GM12873 (cell line): ENCODE measurements around the gene PRDM10.

Experiments used
- TF ChIP-seq, protein P1 (sequence below): IDR thresholded peaks from 2 replicates; pipeline ENCODE4 v1.5.1; 2012; ENCODE audit warnings: low read depth, mild to moderate bottlenecking, moderate library complexity, low read length, control low read depth; ENCODE audit not compliant: insufficient read depth; ENCODE audit errors: missing control alignments

Gene PRDM10

DNA sequence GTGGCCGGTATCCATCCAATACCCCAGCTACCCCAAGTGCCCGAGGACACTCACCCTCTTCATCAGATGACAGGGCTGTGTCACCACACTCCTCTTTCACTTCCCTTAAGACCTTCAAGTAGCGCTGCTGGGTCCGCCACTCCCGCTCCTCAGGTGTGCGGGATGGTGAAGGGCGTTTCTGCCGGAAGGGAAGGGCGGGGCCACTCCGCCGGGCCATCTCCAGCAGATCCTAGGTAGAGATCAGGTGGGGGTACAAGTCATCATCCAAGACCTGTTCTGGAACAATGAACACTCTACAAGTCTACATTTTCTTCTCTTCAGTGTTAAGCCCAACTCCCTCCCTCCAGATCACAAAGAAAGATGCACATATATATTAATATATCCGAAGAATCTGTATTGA lies 117.3 kb downstream of the PRDM10 start:
- TF ChIP-seq, protein P1, sequence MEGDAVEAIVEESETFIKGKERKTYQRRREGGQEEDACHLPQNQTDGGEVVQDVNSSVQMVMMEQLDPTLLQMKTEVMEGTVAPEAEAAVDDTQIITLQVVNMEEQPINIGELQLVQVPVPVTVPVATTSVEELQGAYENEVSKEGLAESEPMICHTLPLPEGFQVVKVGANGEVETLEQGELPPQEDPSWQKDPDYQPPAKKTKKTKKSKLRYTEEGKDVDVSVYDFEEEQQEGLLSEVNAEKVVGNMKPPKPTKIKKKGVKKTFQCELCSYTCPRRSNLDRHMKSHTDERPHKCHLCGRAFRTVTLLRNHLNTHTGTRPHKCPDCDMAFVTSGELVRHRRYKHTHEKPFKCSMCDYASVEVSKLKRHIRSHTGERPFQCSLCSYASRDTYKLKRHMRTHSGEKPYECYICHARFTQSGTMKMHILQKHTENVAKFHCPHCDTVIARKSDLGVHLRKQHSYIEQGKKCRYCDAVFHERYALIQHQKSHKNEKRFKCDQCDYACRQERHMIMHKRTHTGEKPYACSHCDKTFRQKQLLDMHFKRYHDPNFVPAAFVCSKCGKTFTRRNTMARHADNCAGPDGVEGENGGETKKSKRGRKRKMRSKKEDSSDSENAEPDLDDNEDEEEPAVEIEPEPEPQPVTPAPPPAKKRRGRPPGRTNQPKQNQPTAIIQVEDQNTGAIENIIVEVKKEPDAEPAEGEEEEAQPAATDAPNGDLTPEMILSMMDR, result no peak

DNA sequence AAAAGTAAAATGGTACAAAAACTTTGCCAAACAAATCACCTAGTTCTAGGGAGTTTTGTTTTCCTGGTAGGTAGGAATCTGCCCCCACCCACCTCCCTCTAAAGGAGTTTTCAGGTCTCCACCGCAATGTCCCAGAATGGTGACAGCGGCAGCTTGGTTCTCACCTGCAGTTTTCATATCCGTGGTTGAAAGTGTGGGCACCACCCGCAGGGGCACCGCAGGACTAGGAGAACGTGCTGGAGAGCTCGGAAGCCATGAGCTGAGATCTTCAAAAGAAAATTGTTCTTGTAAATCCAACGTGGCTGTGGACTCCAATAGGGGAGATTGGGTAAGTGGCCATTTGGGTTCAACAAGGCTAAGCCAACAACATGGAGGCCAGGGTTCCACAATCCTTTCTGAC lies 118.1 kb downstream of the PRDM10 start:
- TF ChIP-seq, protein P1, result no peak

DNA sequence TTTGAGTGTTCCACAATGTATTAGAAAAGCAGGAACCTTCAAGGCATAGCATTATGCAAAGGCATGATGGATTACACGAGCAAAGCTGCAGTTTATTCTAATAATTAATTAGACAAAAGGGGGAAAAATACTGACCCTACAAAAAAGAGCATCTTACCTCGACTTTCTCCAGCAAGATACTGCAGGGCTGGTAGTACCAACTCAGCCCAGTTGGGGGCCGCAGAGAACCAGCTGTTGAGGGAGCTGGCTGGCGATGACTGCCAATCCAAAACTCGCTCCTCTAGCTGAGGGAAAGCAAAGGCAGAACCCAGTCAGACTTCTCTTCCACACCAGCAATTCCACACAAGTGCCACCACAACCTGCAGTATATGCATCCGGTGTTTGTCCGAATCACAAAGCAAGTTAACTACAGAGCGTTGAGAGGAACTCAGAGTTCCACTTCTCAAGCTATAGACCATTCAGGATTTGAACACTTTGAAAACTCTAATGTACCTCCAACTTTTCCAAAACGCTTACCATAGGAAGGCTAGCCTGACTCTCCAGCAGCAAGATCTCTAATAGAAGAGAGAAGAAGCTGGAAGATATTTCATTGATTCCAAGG lies 121.0 kb downstream of the PRDM10 start:
- TF ChIP-seq, protein P1, result peak; percentile 70

DNA sequence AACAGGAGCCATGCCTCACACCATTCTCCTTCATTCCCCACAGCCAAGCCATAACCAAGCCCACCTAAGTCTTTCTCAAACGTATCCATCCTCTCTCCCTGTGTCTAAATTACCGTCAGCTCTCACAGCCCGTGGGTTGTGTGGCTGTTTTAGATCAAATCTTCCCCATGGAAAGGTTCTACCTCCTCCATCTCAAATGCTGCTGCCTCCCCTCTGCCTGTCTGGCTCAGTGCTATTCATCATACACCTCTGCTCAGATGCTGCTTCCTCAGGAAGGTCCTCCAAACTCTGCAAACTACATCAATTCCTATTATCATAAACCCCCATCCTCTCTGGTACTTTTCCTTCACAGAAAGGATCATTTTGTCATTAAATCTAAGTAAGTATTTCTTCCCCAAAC lies 122.3 kb downstream of the PRDM10 start:
- TF ChIP-seq, protein P1, result no peak

DNA sequence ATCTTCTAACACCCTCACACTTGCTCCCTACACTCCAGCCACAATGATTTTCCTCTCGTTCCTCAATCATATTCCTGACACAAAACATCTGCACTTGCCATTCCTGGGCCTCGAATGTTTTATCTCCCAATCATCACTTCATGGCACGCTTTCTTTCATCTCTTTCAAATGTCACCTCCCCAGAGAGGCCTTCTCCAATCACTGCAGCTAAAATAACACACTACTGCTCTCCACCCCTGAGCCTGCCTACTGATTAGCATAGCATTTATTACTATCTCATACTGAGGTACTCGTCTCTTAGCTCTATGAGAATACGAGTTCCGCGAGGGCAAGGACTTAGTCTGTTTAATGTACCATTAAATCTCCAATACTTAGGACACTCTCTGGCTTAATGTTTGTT lies 130.7 kb downstream of the PRDM10 start:
- TF ChIP-seq, protein P1, result no peak

DNA sequence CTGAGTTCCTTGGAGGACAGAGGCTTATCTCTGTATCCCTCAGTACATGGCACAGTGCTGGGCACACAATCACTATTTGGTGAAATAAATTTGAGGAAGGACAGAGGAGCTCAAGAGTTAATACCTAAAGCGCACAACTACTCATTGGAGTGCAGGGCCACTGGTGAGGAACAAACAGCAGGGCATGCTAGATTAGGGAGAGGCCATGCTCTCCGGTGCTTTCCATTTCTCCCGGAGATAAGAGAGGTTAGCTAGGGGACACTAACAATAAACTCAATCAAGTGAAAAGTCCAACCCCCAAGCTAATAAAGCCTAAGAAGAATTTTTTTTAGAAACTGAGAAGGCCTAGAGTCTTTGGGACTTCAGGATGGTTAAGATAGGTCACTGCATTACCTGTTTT lies 136.3 kb downstream of the PRDM10 start:
- TF ChIP-seq, protein P1, result no peak

DNA sequence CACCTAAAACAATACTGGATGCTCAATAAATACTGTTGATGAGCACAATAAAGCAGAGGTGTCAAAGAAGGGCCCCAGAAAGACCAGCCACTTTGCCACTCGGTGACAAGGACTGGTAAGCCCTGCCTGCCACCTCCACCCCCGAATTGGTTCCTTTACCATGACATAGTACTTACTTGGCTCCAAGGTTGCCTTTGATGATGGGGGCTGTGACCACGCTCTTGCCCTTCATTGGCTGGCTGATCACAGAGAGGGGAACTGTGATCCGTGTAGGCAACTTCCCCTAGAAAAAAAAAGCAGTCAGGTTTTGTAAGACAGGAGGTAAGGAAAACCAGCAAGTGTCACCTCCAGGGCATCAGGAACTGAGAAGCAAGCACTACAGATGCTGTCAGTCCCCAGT lies 136.9 kb downstream of the PRDM10 start:
- TF ChIP-seq, protein P1, result no peak

DNA sequence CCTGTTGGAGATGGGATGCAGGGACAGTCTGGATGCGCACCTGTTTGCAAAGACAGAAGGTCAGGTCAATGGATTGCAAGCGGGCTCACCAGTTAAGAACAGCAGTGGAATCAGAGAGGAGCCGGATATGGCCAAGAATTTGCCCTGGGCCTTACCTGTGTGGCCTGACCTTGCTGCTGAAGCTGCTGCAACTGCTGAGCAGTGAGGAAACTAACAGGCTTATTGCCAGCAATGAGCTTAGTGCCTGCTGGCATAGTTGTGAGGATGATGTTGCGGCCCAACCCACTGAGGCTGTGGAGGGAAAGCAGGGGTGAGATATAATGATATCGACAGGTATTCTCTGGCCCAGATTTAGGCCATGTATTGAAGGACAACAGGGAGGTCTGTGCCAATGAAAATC lies 137.8 kb downstream of the PRDM10 start:
- TF ChIP-seq, protein P1, result no peak
